Neural cell (in vitro differentiated cells): ENCODE data around the gene RPS19BP1. TPM values are rescaled to one million over a fixed set of nuclear protein-coding genes. Genes with fewer than 3 reads are reported as not detected.

Source experiments
- H2AFZ ChIP-seq: fragments of 200-600, 300-800 bp; sonication (generic), shearing (Covaris generic); 2 replicates; pipeline ENCODE4 v1.6.0; 2014; ENCODE audit warnings: low read depth, mild to moderate bottlenecking, antibody characterized with exemption, low read length, moderate library complexity
- H3F3A ChIP-seq: fragments of 200-600 bp; shearing (Covaris generic); 2 replicates; pipeline ENCODE4 v1.6.1; 2016; ENCODE audit warnings: mild to moderate bottlenecking, moderate library complexity, mixed read lengths, antibody characterized with exemption, low read length; ENCODE audit not compliant: insufficient read depth, poor library complexity, severe bottlenecking
- H3K27ac ChIP-seq: fragments of 200-600, 300-800 bp; sonication (generic), shearing (Covaris generic); 2 replicates; pipeline ENCODE4 v1.5.1; 2014; ENCODE audit warnings: mild to moderate bottlenecking, low read length, moderate library complexity
- H3K27me3 ChIP-seq: fragments of 300-800, 200-600 bp; sonication (generic), shearing (Covaris generic); 2 replicates; pipeline ENCODE4 v1.6.0; 2014; ENCODE audit warnings: mild to moderate bottlenecking, low read depth, low read length, moderate library complexity; ENCODE audit not compliant: insufficient read depth
- H3K36me3 ChIP-seq: fragments of 300-800, 200-600 bp; sonication (generic), shearing (Covaris generic); 2 replicates; pipeline ENCODE4 v1.5.1; 2014; ENCODE audit warnings: mild to moderate bottlenecking, antibody characterized with exemption, low read length, moderate library complexity; ENCODE audit not compliant: insufficient read depth
- H3K4me2 ChIP-seq: fragments of 300-800, 200-600 bp; sonication (generic), shearing (Covaris generic); 2 replicates; pipeline ENCODE4 v1.6.0; 2014; ENCODE audit warnings: mild to moderate bottlenecking, low read length
- H3K4me3 ChIP-seq: fragments of 300-800, 200-600 bp; sonication (generic), shearing (Covaris generic); 2 replicates; pipeline ENCODE4 v1.5.1; 2014; ENCODE audit warnings: mild to moderate bottlenecking, low read length, moderate library complexity
- H3K79me2 ChIP-seq: fragments of 200-600 bp; shearing (Covaris generic); replicated peaks from 2 replicates; pipeline ENCODE4 v1.6.0; 2014; ENCODE audit warnings: mild to moderate bottlenecking, low read length, moderate library complexity; ENCODE audit not compliant: insufficient read depth
- H3K9ac ChIP-seq: fragments of 300-800, 200-600 bp; sonication (generic), shearing (Covaris generic); 2 replicates; pipeline ENCODE4 v1.6.1; 2016; ENCODE audit warnings: mild to moderate bottlenecking, low read length, mixed read lengths
- H3K9me2 ChIP-seq: fragments of 200-600 bp; shearing (Covaris generic); 2 replicates; pipeline ENCODE4 v1.6.1; 2016; ENCODE audit warnings: mild to moderate bottlenecking, low read length, mixed read lengths; ENCODE audit not compliant: insufficient read depth
- H3K9me3 ChIP-seq: fragments of 200-600, 300-800 bp; sonication (generic), shearing (Covaris generic); 2 replicates; pipeline ENCODE4 v1.6.1; 2016; ENCODE audit warnings: mild to moderate bottlenecking, mixed run types, low read length, moderate library complexity, mixed read lengths
- H4K20me1 ChIP-seq: fragments of 200-600 bp; shearing (Covaris generic); 2 replicates; pipeline ENCODE4 v1.6.1; 2016; ENCODE audit warnings: mild to moderate bottlenecking, mixed run types; ENCODE audit not compliant: insufficient read depth
- CTCF ChIP-seq: fragments of 450-650 bp; IDR thresholded peaks from 2 replicates; pipeline ENCODE4 v1.5.1; 2014; ENCODE audit warnings: antibody characterized with exemption, mild to moderate bottlenecking, moderate library complexity; ENCODE audit not compliant: poor library complexity, severe bottlenecking
- EP300 ChIP-seq: fragments of 450-650 bp; conservative IDR thresholded peaks from 2 replicates; pipeline ENCODE4 v1.6.1; 2014; ENCODE audit warnings: antibody characterized with exemption, mild to moderate bottlenecking, moderate library complexity; ENCODE audit not compliant: poor library complexity, severe bottlenecking
- EZH2 ChIP-seq: fragments of 200-600, 300-800 bp; shearing (Covaris generic), sonication (generic); IDR thresholded peaks from 2 replicates; pipeline ENCODE4 v1.6.1; 2014; ENCODE audit warnings: antibody characterized with exemption, low read length, borderline replicate concordance, mild to moderate bottlenecking; ENCODE audit not compliant: insufficient read depth, poor library complexity, severe bottlenecking
- MXI1 ChIP-seq: fragments of 450-650 bp; conservative IDR thresholded peaks from 2 replicates; pipeline ENCODE4 v1.6.1; 2014; ENCODE audit warnings: antibody characterized with exemption, mild to moderate bottlenecking; ENCODE audit not compliant: poor library complexity, severe bottlenecking
- POLR2AphosphoS5 ChIP-seq: IDR thresholded peaks from 2 replicates; pipeline ENCODE4 v1.6.1; 2012
- RAD21 ChIP-seq: fragments of 450-650 bp; conservative IDR thresholded peaks from 2 replicates; pipeline ENCODE4 v1.6.1; 2014; ENCODE audit warnings: antibody characterized with exemption, mild to moderate bottlenecking, moderate library complexity
- REST ChIP-seq: IDR thresholded peaks from 2 replicates; pipeline ENCODE4 v1.6.1; 2012; ENCODE audit warnings: borderline replicate concordance
- SMC3 ChIP-seq: fragments of 450-650 bp; conservative IDR thresholded peaks from 2 replicates; pipeline ENCODE4 v1.6.1; 2014; ENCODE audit warnings: antibody characterized with exemption, mild to moderate bottlenecking, moderate library complexity; ENCODE audit not compliant: poor library complexity
- TAF1 ChIP-seq: IDR thresholded peaks from 2 replicates; pipeline ENCODE4 v1.6.1; 2012; ENCODE audit warnings: low read depth
- polyA plus RNA-seq: library from polyadenylated mRNA; depleted of rRNA; stranded (reverse); fragments of >200 nt; gene quantifications from 2 replicates; pipeline ENCODE4 v1.2.3, GENCODE V29; 2014

The RPS19BP1 gene
- polyA plus RNA-seq, 1 donor from 2014 or later: 164 TPM

GRCh38 chr22:39524753-39525657, 7.5 kb downstream of the RPS19BP1 start:
- peaks cover 4% of the 10 kb centered on the region for H3K36me3 ChIP-seq
- peak overlapping the region; percentile 45 for H3K4me3 ChIP-seq
- no peaks in the 10 kb centered on the region for H3K9me3 ChIP-seq
- peaks cover 37% of the 10 kb centered on the region for H4K20me1 ChIP-seq
- no peak overlapping the region for H2AFZ ChIP-seq
- no peak overlapping the region for H3K4me2 ChIP-seq
- H3K27ac ChIP-seq: no peak overlapping the region
- no peaks in the 10 kb centered on the region for H3K9me2 ChIP-seq
- TF ChIP-seq TAF1 (no peak), CTCF (no peak), REST (no peak), EZH2 (no peak), POLR2AphosphoS5 (no peak), SMC3 (no peak), MXI1 (no peak), RAD21 (no peak), EP300 (no peak)
- no peak overlapping the region for H3K9ac ChIP-seq
- H3K27me3 ChIP-seq: no peaks in the 10 kb centered on the region
- peaks cover 59% of the 10 kb centered on the region for H3K79me2 ChIP-seq
- H3F3A ChIP-seq: no peaks in the 10 kb centered on the region

- Histone ChIP-seq H2AFZ (no peak overlapping the region), H3K9ac (no peak overlapping the region), H3K79me2 (peaks cover 59% of the 10 kb centered on the region), H3K27me3 (no peaks in the 10 kb centered on the region), H3K4me3 (peak overlapping the region; percentile 45), H3K9me2 (no peaks in the 10 kb centered on the region), H3K27ac (no peak overlapping the region), H4K20me1 (peaks cover 37% of the 10 kb centered on the region), H3K4me2 (no peak overlapping the region), H3K9me3 (no peaks in the 10 kb centered on the region), H3K36me3 (peaks cover 4% of the 10 kb centered on the region), H3F3A (no peaks in the 10 kb centered on the region)
- no peak for TF ChIP-seq RAD21
- TF ChIP-seq REST: no peak
- TF ChIP-seq SMC3: no peak
- TF ChIP-seq EP300: no peak
- no peak for TF ChIP-seq TAF1
- no peak for TF ChIP-seq MXI1
- no peak for TF ChIP-seq EZH2
- TF ChIP-seq CTCF: no peak
- no peak for TF ChIP-seq POLR2AphosphoS5
These were observed 8.3 kb downstream of the RPS19BP1 start for GRCh38 chr22:39524089-39524752.
